Upper lobe of right lung (tissue), 1 donor: ENCODE measurements around the gene CDK13. TPM values are rescaled to one million over a fixed set of nuclear protein-coding genes. Genes with fewer than 3 reads are reported as not detected.
"Not testable (repeated sequence)": the region's sequence is repeated elsewhere in the genome, so short reads cannot be mapped to it uniquely, and the experiment has no call there.

ENCODE experiments used
- ATAC-seq: fragments of 200-7000 bp; cut with Tn5 transposase; one replicate; pipeline ENCODE4 v1.9.1; 2020; ENCODE audit warnings: mild to moderate bottlenecking, moderate library complexity
- DNase-seq: peaks from one replicate; pipeline ENCODE4 v3.0.0-alpha.2; 2020
- H3K27ac ChIP-seq: fragments of 200-600 bp; one replicate; pipeline ENCODE4 v1.8.0; 2022
- H3K27me3 ChIP-seq: fragments of 200-600 bp; one replicate; pipeline ENCODE4 v1.8.0; 2022; ENCODE audit warnings: mild to moderate bottlenecking
- H3K36me3 ChIP-seq: fragments of 200-600 bp; one replicate; pipeline ENCODE4 v1.8.0; 2022
- H3K4me1 ChIP-seq: fragments of 200-600 bp; one replicate; pipeline ENCODE4 v1.8.0; 2022
- H3K4me3 ChIP-seq: fragments of 200-600 bp; one replicate; pipeline ENCODE4 v1.8.0; 2022; ENCODE audit warnings: mild to moderate bottlenecking
- H3K9me3 ChIP-seq: fragments of 200-600 bp; one replicate; pipeline ENCODE4 v1.8.0; 2022
- intact Hi-C: fragments of 100-400 bp; cut with DNase I; formaldehyde crosslinking; loops from one replicate; pipeline ENCODE4 v1.11.0; 2022
- total RNA-seq: library from RNA; stranded (reverse); fragmentation: NEBNext Ultra II Directional; extraction: Animal tissue kit (Norgen Biotek cat#: 25700); gene quantifications from one replicate; pipeline ENCODE4 v1.2.1, GENCODE V29; 2021
- TF ChIP-seq, protein P1 (sequence below): fragments of 200-600 bp; IDR thresholded peaks from one replicate; pipeline ENCODE4 v1.8.0; 2022; ENCODE audit warnings: antibody characterized with exemption
- donor health status: DM: no; HTN: yes; CAD: no; lungs with severe emphysema.

The CDK13 gene
- total RNA-seq, 1 donor from 2014 or later, result 51.4 TPM

- Histone ChIP-seq H3K27ac (no peak overlapping the region), H3K4me3 (no peak overlapping the region), H3K4me1 (no peaks in the 10 kb centered on the region), H3K27me3 (no peaks in the 10 kb centered on the region), H3K36me3 (no peaks in the 10 kb centered on the region), H3K9me3 (no peaks in the 10 kb centered on the region)
- intact Hi-C loops, result no loop called here
- TF ChIP-seq, protein P1, sequence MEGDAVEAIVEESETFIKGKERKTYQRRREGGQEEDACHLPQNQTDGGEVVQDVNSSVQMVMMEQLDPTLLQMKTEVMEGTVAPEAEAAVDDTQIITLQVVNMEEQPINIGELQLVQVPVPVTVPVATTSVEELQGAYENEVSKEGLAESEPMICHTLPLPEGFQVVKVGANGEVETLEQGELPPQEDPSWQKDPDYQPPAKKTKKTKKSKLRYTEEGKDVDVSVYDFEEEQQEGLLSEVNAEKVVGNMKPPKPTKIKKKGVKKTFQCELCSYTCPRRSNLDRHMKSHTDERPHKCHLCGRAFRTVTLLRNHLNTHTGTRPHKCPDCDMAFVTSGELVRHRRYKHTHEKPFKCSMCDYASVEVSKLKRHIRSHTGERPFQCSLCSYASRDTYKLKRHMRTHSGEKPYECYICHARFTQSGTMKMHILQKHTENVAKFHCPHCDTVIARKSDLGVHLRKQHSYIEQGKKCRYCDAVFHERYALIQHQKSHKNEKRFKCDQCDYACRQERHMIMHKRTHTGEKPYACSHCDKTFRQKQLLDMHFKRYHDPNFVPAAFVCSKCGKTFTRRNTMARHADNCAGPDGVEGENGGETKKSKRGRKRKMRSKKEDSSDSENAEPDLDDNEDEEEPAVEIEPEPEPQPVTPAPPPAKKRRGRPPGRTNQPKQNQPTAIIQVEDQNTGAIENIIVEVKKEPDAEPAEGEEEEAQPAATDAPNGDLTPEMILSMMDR, result no peak
- no peak for ATAC-seq
- DNase-seq, result no peak
These were observed 170.0 kb downstream of the CDK13 start for GRCh38 chr7:40120020-40120419.

- H3K4me3 ChIP-seq, H3K27ac ChIP-seq, ATAC-seq, H3K9me3 ChIP-seq, H3K4me1 ChIP-seq, H3K36me3 ChIP-seq, H3K27me3 ChIP-seq, DNase-seq, intact Hi-C loops: not testable (repeated sequence)
These were observed 172.3 kb downstream of the CDK13 start for GRCh38 chr7:40122100-40122939.

DNA sequence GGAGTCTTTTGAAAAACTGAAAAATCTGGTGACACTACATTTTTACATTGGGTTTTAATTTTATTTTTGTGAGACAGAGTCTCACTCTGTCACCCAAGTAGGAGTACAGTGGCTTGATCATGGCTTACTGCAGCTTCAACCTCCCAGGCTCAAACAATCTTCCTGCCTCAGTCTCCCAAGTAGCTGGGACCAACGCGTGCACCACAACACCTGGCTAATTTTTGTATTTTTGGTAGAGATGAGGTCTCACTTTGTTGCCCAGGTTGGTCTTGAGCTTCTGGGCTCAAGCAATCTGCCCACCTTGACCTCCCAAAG lies 172.8 kb downstream of the CDK13 start:
- H3K27me3 ChIP-seq, result no peaks in the 10 kb centered on the region
- H3K4me3 ChIP-seq, result no peak overlapping the region
- peaks cover 3% of the 10 kb centered on the region for H3K36me3 ChIP-seq
- no peak for ATAC-seq
- DNase-seq, result no peak
- no peak overlapping the region for H3K27ac ChIP-seq
- TF ChIP-seq, protein P1, result no peak
- no peaks in the 10 kb centered on the region for H3K4me1 ChIP-seq
- no peaks in the 10 kb centered on the region for H3K9me3 ChIP-seq
- intact Hi-C loops, result no loop called here

- Histone ChIP-seq H3K9me3 (no peaks in the 10 kb centered on the region), H3K27ac (peak overlapping the region; percentile 92), H3K36me3 (peaks cover 4% of the 10 kb centered on the region), H3K27me3 (no peaks in the 10 kb centered on the region), H3K4me3 (peak overlapping the region; percentile 97), H3K4me1 (peaks cover 29% of the 10 kb centered on the region)
- ATAC-seq, result peak; percentile 73
- TF ChIP-seq, protein P1, result no peak
- DNase-seq, result no peak
- intact Hi-C loops, result no loop called here
These were observed 183.7 kb downstream of the CDK13 start for GRCh38 chr7:40133561-40134427.

GRCh38 chr7:40134428-40135316 lies 184.6 kb downstream of the CDK13 start, which contains the start of the genes MPLKIP and SUGCT:
Gene MPLKIP, minus strand, starts transcription at chr7:40134622. Its CDS starts 55 bp downstream, at chr7:40134567.
Gene SUGCT, plus strand, starts transcription at chr7:40135005.
- H3K4me3 ChIP-seq, result peak within 1 kb of the TSS; percentile 97
- intact Hi-C loops, result no loop called here
- ATAC-seq (peak; percentile 98), DNase-seq (peak; percentile 92)
- peaks cover 4% of the 10 kb centered on the region for H3K36me3 ChIP-seq
- H3K4me1 ChIP-seq, result peaks cover 29% of the 10 kb centered on the region
- H3K27me3 ChIP-seq, result no peaks in the 10 kb centered on the region
- no peaks in the 10 kb centered on the region for H3K9me3 ChIP-seq
- TF ChIP-seq, protein P1, result peak; percentile 94
- H3K27ac ChIP-seq, result peak within 1 kb of the TSS; percentile 92
